Dermis microvascular lymphatic vessel endothelial cell (primary cell): ENCODE results near the gene P3H3. TPM values are rescaled to one million over a fixed set of nuclear protein-coding genes. Genes with fewer than 3 reads are reported as not detected.

Source experiments
- DNase-seq, 2 donors: peaks; one replicate each; pipeline versions ENCODE4 v3.0.0 to v3.0.0-alpha.2; 2010; ENCODE audit warnings: low read depth in 2 of 2
- total RNA-seq: library from RNA; depleted of rRNA; stranded (reverse); fragments of >200 nt; gene quantifications from 2 replicates; pipeline ENCODE4 v1.2.1, GENCODE V29; 2014

Gene P3H3
- total RNA-seq, 1 donor from 2014 or later = 18.2 TPM

GRCh38 chr12:6826125-6826733 is 2.0 kb upstream of the P3H3 start:
- no peak for DNase-seq

- no peak for DNase-seq
Measured at GRCh38 chr12:6826734-6827436, 1.3 kb upstream of the P3H3 start.

GRCh38 chr12:6827437-6827911 is 733 bp upstream of the P3H3 start:
- DNase-seq = peak in 1 of 2 donors; percentile 71

DNA sequence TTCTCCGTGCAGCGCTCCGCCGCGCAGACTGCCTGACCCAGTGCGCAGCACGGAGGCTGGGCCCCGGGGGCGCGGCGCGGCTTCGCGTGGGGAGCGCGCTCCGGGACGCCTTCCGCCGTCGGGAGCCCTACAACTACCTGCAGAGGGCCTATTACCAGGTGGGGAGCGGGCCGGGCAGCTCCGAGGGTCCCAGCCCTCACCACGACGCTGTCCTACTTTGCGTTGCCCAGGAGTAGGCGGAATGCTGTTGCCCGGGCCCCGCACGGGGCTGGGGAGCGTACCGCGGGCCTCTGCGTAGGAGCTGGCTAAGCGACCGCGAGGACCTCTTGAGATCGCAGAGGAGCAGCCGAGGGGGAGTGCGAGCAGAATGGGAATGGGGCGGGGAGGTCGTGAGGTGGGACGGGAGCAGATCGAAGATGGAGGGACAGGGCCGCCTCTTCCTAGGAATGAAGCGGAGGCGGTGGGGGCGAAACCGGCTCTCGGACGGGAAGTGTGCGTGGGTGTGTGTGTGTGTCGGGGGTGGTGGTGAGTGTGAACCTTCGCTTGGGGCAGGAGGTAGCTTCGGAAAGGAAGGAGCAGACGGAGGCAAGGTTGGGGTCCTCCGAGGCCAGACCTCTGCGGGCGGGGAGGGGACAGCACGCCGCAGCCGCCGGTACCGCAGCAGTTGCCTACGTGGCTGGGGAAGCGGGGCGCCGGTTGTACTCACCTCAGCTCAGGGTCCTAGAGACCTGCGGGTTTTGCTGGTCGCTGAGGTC is 751 bp downstream of the P3H3 start:
- DNase-seq = peak in 1 of 2 donors; percentile 61

- no peak for DNase-seq
Measured at GRCh38 chr12:6829536-6830220, 1.5 kb downstream of the P3H3 start.

- no peak for DNase-seq
Measured at GRCh38 chr12:6830286-6830890, 2.2 kb downstream of the P3H3 start.

DNA sequence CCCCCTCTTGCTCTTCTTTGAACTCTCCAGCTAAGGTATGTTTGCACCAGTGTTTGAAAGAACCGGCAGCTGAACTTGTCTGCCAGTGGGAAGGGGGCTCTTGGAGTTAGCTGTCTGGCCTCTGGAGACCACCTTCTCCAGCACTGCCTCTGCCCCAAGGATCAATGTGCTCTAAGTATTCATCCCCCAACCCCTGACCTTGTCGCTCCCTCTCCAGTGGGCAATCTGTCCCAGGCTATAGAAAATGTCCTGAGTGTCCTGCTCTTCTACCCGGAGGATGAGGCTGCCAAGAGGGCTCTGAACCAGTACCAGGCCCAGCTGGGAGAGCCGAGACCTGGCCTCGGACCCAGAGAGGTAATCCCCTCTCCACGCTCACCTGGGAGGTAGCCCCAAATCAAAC is 2.8 kb downstream of the P3H3 start:
- DNase-seq = no peak

DNA sequence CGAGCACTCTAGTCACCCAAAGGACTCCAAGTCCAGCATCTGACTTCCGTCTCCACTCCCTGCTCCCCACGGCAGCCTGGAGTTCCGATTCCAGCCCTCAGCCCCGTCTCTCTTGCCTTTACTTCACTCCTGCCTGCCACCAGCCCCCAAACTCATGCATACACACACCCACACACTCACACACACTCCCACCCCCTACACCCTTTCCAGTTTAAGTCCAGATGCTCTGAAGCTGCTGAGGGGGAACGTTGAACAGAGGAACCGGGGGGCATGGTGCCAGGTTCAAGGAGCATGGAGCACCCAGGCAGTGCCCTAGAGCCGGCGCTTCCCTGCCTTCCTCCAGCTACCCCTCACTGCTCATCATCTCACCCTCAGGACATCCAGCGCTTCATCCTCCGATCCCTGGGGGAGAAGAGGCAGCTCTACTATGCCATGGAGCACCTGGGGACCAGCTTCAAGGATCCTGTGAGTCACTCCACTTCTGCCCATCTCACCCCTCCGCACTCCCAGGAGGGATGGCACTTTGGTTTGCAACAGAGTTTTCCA is 3.3 kb downstream of the P3H3 start:
- no peak for DNase-seq

GRCh38 chr12:6832125-6832524 is 3.9 kb downstream of the P3H3 start:
- DNase-seq = no peak

DNA sequence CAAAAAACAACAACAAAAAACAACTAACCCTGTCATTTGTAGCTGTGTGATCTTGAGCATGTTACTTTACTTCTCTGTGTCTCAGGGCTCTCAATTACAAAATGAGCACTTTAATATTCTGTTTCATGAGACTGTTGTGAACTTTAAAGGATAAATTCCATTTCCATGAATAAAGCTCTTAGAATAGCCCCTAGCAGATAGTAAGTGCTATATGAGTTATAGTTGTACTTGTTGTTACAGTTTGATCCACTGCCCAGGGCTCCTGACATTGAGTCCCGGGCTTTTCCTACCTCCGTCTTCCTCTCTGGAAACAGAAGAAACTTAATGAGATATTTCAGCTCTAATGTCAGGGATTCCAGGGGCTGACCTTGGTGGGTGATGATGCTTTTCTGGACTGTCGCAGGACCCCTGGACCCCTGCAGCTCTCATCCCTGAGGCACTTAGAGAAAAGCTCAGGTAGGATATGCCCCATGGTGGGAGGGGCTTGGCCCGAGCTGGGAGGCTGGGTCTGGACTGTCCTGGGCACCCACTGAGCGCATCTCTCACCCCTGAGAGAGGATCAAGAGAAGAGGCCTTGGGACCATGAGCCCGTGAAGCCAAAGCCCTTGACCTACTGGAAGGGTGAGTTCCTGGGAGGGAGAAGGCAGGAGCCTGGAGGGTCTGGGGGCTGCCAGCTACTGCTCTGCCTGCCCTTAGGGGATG is 5.1 kb downstream of the P3H3 start:
- no peak for DNase-seq

DNA sequence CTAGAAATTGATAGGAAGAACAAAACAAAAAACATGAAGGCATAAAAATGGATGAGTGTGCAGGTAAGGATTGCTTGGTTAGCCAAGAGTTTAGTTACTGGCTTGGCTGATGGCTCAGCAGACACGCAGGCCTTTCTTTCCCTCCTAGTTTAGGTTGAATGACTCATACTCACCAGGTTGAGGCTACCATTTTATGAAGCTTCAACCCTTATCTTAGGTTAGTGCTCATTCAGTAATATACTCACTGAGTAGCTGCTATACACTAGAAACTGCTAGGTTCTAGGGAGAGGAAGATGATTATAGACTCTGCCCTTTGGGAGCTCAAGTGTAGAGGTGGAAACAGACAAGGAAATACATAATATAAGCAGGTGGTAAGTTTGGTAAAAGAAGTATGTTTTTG is 6.0 kb downstream of the P3H3 start:
- DNase-seq = no peak

DNA sequence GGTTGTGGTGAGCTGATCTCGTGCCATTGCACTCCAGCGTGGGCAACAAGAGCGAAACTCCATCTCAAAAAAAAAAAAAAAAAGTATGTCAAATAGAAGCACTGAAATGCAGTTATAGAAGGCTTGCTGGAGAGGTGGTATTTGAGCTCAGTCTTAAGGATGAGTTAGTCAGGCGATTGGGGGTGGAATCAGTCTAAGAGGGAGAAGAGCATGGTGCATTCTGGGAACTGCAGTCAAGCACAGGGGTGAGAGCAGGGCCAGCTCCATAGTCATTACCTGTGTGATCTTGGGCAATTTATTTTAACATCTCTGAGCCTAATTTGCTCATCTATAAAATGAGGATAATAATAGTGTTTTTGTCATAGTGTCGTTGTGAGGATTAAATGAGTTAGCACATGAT is 6.7 kb downstream of the P3H3 start:
- no peak for DNase-seq

GRCh38 chr12:6836851-6837250 is 8.6 kb downstream of the P3H3 start:
- DNase-seq = no peak

GRCh38 chr12:6837370-6838060 is 9.3 kb downstream of the P3H3 start:
- DNase-seq = no peak

DNA sequence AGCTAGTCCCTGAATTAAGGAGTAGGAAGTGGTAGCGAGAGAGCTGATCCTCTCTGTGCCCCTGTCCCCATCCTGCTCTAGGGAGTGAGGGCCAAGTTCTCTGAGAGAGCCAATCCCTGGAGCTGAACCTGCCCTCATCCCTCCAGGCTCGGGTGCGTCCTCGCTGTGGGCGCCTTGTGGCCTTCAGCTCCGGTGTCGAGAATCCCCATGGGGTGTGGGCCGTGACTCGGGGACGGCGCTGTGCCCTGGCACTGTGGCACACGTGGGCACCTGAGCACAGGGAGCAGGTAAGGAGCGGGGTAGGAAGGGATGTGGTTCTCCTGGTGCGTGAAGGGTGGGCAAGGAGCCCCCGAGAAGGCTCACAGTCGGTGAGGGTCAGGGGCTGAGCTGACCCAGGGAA is 10.6 kb downstream of the P3H3 start:
- DNase-seq = no peak

- no peak for DNase-seq
Measured at GRCh38 chr12:6839482-6840201, 11.4 kb downstream of the P3H3 start.

- no peak for DNase-seq
Measured at GRCh38 chr12:6840330-6840729, 12.1 kb downstream of the P3H3 start.

- no peak for DNase-seq
Measured at GRCh38 chr12:6840761-6841515, 12.7 kb downstream of the P3H3 start, which contains the start of gene GNB3. TSS of gene GNB3 (plus strand) at chr12:6840925. CDS start at chr12:6841288, 363 bp downstream.
